Stimulated activated CD8-positive, alpha-beta memory T cell treated with anti-CD3 and anti-CD28 coated beads, Interleukin-12 subunit alpha, Interleukin-12 subunit beta, amount 100 ng/mL, for 4 hours (primary cell): ENCODE measurements around the gene GNAS.

Source experiments
- DNase-seq: peaks from one replicate; pipeline ENCODE4 v3.0.0-alpha.2; 2020; ENCODE audit warnings: low read depth

Gene GNAS

DNA sequence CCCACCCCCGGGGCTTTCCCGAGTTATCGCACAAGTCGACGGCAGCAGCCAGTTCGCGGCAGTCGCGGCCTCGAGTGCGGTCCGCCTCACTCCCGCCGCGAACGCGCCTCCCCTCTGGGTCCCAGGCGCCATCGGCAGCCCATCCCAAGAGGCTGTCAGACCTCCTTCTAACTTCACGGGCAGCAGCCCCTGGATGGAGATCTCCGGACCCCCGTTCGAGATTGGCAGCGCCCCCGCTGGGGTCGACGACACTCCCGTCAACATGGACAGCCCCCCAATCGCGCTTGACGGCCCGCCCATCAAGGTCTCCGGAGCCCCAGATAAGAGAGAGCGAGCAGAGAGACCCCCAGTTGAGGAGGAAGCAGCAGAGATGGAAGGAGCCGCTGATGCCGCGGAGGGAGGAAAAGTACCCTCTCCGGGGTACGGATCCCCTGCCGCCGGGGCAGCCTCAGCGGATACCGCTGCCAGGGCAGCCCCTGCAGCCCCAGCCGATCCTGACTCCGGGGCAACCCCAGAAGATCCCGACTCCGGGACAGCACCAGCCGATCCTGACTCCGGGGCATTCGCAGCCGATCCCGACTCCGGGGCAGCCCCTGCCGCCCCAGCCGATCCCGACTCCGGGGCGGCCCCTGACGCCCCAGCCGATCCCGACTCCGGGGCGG is 1.6 kb downstream of the GNAS start:
- DNase-seq, result no peak

DNA sequence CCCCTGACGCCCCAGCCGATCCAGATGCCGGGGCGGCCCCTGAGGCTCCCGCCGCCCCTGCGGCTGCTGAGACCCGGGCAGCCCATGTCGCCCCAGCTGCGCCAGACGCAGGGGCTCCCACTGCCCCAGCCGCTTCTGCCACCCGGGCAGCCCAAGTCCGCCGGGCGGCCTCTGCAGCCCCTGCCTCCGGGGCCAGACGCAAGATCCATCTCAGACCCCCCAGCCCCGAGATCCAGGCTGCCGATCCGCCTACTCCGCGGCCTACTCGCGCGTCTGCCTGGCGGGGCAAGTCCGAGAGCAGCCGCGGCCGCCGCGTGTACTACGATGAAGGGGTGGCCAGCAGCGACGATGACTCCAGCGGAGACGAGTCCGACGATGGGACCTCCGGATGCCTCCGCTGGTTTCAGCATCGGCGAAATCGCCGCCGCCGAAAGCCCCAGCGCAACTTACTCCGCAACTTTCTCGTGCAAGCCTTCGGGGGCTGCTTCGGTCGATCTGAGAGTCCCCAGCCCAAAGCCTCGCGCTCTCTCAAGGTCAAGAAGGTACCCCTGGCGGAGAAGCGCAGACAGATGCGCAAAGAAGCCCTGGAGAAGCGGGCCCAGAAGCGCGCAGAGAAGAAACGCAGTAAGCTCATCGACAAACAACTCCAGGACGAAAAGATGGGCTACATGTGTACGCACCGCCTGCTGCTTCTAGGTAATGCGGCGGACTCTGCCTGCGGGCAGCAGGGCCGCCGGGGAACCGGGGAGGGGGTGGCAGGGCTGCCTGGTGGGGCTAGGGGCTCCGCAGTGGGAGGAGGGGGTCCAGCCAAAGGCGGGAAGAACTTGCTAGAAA is 2.3 kb downstream of the GNAS start:
- no peak for DNase-seq

DNA sequence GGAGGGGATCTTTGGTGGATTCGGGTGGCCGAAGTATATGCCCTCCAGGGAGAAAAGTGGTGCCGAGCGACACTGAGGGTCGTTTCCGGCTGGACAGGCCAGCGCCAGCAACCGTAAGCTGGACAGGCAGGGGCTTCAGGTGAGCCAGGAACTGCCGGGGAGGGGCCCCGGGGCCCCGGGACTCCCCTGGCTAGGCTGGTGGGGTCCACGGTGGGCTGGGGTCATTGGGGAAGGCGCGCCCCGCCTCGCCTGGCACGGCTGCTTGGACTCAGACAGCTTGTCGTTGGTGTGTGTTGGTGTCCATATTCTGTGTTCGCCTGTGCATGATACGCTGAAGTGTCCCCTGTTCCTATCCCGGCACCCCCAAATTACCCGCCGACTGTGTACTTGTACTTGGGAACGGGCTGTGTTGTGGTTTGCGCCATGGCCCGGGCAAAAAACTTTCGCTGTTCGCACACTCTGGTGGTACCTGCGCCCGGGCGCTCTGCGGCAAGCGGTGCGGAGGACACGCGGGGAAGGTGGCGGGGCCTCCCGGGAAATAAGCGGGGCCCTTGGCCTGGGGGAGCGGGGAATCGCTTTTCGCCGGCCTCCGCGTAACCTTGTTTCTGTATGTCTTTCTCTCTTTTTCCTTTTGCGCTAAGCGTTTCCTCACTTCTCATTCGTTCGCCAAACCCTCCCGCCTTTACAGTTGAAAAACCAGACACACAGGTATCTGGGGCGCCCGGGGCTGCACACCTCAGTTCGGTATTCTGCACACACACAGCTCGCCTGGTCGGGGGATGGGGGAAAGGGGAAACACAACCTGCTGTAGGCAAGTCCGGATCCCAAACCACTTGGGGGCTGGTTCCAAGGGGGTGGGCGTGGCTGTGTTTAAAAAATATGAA is 3.2 kb downstream of the GNAS start:
- no peak for DNase-seq

DNA sequence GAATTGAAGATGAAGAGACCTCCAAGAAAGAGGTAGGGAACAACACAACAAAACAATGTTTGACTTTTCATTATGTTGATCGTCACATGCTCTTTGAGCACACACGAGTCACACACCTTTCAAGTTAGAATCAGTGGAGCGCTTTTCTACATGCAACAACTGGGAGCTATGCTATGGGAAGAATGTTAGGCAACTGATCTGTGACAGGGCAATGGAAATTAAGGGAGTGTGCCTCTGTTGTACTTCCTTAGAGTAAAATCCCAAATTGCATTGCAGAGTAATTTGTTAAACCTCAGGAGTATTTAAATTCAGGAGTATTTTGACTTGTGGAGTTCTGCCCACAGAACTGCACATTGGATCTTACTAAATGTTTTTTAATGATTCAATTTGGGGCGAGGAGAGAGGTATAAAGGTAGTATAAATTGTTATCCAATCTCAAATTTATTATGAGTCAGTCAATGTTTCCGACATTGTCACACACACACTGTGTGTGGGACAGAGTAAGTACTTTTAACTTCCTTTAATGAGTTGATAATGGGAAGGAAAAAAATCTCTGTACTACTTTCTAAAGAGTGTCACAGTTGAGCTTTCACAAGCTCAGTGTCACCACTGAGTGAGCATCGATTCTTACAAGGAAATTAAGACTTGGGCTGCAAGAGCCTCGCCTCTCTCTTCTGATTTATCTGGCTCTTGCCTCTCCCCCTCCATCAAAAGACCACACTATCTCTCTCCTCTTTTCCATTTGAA is 10.7 kb downstream of the GNAS start:
- DNase-seq, result no peak

DNA sequence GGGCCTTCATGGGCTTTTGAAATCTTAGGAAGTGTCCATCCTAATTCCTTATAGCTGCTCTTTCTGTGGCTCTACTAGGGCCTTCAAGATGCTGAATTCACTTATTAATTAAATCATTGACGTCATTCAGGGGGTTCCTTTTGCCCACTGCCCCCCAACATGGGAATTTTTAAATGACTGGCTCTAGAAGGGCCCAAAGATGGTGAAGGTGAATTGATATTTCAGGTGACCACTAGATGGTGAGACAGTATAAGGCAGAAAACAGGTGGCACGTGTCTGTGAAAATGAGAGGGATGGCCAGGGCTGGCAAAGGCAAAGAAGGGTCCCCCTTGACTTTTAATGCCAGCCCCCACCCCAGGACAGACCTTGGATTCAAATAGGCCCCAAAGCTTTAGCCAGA is 11.8 kb downstream of the GNAS start:
- no peak for DNase-seq

DNA sequence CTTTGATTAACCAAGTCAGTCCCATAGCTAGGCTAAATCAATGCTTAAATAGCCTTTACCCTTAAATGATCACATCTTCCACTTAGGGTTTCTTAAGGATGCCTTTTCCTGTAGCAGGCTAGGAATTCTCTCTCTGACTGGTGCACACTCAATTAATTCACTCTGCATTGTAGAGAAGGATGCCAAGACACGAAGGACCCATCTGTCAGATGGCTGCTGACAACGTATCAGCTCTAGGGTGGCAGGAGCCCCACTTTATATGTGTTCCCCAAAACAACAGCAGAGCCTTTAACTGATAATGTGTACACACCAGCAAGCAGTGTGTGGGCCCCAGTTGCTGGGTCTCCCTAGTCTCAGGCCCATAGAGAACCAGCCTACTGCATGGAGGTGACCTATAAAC is 13.3 kb downstream of the GNAS start:
- DNase-seq, result no peak

DNA sequence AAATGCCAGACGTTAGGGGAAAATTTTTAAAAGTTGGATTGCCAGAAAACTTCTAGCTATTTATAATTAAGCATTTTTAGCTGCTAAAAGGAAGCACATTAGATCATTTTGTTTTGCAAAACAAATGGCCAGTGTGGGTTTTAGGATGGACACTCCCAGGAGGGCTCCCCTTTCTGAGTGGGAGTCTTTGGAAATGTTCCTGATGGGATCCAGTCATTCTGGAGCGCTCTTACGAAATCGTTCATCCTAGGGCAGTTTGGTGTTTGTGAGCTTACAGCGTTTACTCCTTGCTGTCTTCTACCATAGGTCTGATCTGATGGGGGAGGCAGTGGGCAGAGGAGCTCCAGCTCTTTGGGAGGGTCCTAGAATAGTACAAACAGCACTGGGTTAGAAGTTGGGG is 14.7 kb downstream of the GNAS start:
- no peak for DNase-seq

DNA sequence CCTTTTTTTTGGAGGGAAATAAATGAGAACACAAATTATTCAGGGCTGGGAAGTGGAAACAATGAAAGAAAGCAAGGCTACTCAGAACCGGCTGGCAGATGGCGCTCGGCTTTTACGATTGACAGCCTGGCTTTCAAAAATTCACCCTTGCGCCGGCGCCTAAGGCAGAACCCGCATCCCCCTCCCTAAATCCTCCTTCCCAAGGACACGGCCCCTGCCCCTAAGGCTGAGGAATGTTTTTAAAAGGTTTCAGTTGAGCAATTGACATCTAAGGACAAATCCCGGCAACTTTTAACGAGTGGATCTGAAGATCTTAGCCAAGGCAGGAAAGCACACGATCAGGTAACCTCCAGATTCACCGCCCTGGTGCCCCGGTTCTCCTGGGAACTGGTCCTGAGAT is 16.3 kb downstream of the GNAS start:
- DNase-seq, result no peak

DNA sequence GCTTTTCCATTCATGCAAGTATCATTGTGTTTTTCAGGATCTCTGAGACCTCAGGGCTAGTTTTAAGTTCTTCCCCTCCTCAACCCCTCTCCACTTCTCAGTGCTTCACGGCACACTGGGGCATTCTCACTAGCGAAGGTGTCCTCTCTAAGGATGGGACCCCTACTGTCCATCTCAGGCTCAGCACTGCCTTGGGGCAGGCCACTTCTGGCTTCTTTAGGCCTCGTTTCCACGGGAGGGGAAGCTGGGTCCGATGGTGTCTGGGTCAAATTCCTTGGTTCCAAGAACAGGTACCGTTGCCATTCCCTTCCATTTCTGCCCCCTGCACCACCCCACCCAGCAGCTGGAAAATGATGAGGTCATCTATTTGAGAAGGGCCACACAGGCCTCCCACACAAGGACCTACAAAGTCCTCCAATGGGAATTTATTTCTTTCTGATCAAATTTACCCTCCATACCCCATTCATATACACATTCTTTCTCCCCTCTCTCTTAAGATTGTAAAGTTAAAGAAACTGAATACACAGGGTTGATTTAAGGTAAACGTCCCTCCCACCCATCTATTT is 17.2 kb downstream of the GNAS start:
- DNase-seq, result no peak

DNA sequence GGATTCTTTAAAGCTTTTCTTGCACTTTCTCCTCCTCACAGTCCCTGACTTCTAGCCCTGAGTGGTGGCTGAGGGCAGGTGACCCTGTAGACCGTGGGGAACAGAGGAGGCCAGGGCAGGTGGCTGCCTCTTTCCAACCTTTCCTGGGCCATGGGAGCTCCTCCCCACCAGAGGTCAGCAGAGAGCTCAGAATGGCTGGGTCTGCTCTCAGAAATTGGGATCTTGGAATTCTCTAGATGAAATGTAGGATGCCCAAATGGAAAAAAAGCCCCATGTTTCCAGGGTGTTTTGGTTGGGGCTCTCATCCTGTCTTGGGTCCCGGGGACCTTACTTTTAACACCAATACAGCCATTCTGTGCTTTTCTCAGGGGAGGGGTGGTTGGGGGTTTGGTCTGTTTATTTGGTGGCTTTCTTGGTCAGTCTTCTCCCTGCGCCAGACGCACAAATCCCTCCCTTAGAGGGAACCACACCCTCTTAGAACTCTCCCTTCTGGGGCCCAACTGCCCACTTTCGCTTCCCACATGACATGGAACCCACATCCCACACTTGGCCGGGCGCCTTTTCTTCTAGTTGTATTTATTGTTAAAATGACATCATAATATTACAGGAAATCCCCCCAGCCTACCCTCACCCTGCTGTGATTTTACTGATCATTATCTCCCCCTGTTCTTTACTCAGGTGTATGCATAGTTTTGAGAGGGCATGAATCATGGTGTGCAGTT is 17.9 kb downstream of the GNAS start:
- no peak for DNase-seq

DNA sequence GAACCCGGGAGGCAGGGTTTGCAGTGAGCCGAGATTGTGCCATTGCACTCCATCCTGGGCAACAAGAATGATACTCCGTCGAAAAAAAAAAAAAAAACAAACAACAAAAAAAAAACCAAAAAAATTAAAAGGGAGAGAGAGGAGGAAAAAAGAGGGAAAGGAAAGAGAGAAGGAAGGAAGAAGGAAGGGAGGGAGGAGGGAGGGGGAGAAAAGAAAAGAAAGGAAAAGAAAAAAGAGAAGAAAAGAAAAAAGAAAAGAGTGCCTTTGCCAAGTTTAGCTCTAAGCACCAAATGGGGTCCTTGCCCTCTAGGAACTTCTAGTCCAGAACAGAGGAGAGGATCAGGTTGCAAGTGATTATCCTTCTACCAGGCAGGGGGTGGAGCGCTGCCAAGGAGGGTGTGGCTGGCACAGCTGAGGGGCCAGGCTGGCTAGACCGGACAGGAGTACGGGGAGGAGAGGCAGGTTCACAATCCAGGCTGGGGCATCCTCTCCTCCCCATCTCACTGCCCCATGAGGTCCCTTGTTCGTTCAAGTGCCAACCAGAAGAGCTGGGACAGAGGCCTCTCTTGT is 19.1 kb downstream of the GNAS start:
- DNase-seq, result no peak

DNA sequence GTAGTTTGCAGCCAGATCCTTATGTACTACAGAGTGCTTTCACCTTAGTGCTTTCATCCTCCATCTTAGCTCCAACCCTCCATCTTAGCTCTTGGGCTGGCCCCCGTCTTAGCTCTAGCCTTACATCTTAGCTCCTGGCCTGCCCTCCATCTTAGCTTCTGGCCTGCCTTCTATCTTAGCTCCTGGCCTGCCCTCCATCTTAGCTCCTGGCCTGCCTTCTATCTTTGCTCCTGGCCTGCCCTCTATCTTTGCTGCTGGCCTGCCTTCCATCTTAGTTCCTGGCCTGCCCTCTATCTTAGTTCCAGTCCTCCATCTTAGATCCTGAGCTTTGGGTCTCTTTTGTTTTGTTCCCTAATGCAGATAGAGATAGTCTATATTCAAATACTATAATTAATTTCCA is 22.0 kb downstream of the GNAS start:
- no peak for DNase-seq

DNA sequence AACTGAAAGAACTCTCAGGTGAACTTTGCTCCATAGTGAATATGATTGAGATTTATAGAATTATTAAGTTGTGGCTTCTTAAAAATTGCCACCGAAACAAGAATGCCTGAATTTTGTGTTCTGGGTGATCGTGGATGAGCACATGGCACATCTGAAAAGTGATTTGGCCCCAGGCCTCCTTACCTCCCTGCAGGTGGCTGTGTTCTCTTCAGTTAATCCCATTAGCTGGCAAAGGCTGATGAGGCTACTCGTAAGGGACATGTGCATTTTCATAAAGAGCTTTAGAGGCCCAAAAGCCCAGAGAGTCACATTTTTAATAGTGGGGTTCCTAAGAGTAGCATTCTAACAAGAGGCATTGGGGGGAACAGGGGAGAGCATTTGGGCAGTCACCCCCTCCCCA is 22.6 kb downstream of the GNAS start:
- DNase-seq, result no peak

DNA sequence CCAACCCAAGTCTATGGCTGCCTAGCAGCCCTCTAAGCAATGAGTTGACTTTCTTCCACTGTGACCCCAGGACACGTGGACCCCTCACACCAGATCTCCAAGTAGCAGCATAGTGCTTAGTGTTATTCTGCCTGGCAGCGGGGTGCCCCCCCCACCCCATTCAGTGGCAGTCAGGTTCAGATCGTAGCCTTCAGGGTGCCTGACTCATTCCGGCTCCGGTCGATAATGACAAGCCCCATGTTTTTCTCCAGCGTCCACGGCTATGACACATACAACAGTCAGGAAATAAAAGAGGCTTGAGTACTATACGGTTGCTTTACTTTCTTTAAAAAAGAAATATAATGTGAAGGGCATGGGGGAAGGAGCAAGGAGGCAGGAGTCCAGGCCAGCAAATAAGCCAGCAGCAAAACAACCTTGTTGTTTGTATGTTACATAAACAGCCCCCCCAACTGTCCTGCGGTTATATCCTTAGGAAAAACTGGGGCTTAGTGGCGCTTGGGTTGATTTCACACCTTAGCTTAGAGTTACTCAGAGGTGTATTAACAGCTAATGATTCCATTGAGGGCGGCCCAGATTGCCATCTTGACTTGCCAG is 23.1 kb downstream of the GNAS start:
- DNase-seq, result no peak

DNA sequence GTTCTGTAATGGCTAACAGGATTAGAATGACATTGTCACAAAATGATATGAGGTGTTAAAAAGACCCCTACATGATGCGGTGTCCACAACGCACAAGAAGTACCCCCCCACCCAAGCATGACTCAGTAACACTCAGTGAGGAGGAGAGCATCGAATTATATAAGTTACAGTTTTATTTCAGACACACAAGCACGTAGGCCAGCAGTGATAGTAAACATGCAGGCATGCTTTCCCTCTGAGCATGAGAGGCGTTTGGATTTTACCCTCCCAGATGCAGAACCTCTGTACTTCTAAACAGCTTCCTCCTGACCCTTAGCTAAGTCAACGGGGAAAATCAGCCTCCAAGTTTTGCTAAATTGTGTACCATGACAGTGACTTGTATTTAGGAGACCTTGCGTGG is 23.9 kb downstream of the GNAS start:
- no peak for DNase-seq

DNA sequence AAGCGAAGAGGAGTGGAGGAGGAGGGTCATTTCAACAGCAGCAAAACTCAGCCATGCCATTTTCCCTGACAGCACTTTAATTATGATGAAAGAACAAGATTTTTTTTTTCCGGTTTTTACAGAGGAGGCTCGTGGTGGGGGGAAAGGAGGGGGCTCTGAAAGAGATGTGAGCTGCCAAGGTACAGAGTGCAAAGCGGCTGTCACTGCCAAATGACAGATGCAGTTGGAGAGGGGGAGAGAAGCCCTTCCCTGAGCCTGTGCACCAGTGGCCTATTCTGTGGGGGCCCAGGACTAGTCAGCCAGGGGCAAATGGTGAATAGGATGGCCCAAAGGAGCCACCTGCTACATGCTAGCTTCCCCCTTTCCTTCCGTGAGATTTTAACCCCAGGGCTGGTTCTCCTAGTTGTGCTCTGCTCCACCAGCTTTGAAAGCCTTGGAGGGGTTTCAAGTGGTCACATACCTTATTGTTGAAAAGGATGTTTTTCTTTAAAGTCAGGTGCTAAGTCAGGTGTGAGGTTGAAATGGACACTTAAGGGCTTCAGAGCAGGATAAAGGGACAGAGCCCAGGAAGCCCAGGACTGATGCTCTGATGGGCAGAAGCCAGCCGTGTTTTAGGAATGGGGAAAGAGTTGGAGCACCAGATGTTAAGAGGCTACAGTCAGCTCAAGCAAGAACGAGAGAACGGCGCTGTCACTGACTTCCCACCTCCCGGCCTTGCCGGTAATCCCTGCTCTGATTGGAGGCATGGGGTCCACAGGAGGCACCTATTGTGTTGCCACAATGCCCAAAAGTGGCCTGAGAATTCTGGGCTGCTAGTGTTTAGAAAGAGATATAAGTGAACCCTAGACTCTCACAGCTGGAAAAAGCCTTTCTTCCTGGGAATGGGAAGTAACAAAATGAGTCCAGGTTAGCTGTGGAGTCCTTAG is 24.8 kb downstream of the GNAS start:
- no peak for DNase-seq

DNA sequence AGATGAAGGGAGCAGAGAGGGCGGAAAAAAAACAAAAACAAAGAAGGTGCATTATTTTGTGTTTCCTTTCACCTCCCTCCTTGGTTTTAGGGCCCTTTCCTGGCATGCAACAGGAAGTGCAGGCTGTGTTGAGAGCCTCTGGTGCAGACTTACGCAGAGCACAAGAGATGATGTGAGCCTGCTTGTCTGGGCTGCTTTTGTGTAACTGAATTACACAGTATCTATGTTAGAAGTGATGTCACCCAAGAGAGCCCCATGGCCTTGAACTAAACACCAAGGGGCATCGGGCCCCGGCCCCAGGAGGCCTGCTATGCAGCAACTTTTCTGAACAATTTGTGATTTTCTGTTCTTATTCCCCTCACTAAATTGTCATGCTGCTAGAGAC is 25.5 kb downstream of the GNAS start:
- DNase-seq, result no peak

DNA sequence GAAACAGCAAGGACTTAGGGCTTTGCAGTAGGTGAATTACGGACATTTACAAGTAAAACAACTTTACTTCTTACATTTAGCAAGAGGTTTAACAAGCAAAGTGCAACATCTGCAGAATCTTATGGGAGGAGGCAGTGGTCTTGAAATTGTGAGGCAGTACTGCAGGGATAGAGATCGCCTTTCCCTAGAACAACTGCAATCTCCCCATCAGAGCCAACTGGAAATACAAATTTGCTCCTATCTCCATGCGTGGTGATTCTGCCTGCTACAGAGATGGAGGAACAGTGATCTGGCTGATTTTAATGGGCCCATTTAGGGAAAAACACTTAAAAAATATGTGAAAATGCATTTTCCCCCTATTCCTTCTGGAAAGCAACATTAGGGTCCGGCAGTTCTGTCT is 25.9 kb downstream of the GNAS start:
- DNase-seq, result no peak

DNA sequence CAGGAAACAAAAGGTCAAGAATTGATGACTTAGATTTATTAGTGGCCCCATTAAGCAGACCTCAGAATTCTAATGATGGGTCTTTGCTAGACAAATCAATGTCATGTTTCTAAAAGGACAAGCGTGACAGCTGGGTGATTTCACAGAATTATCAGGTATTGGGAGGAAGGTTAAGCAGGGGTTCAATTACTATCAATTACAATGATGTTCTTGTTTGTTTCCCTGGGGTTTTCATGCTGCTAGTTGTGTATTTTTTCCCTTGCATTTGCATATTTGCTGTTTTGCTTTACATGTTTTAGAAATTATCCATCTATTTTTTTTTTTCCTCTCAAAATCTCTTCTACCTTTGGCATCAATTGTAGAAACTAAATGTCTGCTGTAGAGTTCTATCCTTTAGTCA is 27.9 kb downstream of the GNAS start:
- no peak for DNase-seq
